AG08395 (cell line): Measurements from ENCODE around the gene TNRC6B.

Experiments
- DNase-seq: peaks from one replicate; pipeline ENCODE4 v3.0.0; 2012; ENCODE audit warnings: mixed read lengths, low spot score

Gene TNRC6B

DNA sequence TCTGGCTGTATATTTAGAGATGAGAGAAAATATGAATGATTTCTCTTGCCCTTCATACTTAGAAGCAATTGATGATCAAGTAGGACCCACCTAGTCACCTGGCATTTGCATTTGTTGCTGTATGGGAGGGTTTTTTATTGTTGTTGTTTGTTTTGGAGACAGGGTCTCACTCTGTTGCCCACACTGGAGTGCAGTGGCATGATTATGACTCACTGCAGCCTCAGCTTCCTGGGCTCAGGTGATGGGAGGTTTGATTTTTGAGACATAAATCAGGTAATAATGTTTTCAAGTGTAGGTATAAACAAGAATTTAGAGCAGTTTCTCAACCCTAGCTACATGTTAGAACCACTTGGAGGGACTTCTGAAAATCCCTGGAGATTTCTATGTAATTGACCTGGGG, 63.0 kb downstream of the TNRC6B start:
- no peak for DNase-seq

DNA sequence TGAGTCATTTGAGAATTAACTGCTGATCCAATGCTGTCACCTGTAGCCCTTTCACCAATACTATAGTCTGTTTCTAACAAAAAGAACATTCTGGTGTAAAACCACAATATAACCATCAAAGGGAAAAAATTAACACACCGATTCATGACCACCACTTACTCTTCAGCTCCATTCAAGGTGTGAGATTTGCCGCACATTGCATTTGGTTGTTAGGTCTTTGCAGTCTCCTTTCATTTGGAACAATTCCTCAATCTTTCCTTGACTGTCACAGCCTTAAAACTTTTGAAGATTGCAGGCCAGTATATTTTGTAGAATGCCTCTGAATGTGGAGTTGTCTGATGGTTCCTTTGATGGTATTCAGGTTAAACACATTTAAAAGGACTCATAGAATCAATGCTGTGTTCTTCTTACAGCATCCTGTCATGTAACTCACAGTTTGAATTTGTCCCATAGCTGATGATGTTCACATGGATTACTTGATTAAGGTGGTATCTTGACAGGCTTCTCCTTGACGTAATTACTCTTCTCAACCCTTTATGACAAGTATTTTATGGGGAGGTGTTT, 63.6 kb downstream of the TNRC6B start:
- DNase-seq = no peak

DNA sequence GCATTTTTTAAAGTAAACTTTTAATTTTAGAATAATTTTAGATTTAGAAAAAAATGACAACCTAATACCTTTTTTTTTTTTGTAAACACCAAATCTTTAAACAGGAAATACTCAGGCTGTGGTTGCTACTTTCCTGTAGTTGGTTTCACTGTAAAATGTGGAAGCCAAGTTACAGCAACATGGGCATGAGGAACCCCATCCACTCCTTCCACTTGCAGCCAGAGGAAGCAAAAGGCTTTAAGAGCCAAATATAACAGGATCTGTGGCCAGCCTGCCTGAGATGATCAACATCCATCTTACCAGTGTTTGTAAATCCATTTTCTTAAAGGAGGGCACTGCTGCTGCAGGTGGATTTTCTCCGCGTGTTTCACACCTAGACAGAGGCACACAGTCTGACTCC, 66.2 kb downstream of the TNRC6B start:
- DNase-seq = no peak

DNA sequence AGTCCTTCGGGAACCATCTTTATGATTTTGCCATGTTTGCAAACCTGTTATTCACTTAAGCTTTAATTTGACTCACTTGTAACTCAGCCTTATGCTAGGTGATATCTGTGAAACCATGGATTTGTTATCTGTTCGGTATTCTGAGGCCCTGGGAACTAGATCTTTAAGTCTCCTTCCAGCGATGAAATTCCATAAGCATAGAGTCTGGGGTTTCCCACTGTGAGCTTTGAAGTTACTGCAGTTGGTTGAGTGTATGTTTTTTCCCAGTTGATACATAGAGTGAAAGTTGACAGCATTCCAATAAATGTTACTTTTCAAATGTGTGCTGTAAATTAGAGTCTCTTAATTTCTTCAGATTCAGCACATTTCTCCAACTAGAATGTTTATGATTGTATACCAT, 66.9 kb downstream of the TNRC6B start:
- no peak for DNase-seq

DNA sequence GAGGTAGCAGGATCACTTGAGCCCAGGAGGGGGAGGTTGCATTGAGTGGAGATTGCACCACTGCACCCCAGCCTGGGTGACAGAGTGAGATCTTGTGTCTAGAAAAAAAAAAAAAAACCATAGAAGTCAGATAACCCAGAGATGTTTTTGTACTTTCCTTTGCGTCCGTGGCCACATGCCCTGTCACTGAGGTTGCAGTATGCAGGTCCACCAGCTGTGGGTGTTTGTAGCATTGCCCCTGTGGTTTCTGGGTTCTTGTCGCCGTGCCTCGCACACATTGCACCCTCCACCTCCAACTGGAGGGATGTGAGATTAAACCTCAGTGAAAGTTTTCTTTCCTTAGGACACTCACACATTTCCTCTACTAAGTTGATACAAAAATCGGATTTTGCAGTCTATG, 70.3 kb downstream of the TNRC6B start:
- DNase-seq = no peak

DNA sequence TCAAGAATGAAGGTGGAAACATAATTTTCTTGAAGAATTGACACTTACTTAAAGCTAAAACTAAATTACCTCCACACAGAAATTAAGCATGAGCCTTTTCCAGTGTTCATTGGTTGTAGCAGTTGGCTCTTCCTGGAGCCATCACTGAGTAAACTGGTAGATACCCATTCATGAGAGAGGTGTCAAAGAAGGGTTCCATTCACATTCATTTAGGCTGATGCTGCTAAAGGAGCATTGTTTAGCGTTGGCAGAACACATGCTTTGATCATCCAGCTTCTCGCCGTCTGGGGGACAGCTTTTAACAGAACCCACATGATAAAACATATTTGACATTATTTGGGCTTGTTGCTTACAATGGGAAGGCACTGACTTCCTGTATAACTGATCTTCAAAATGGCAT, 71.6 kb downstream of the TNRC6B start:
- DNase-seq = no peak

DNA sequence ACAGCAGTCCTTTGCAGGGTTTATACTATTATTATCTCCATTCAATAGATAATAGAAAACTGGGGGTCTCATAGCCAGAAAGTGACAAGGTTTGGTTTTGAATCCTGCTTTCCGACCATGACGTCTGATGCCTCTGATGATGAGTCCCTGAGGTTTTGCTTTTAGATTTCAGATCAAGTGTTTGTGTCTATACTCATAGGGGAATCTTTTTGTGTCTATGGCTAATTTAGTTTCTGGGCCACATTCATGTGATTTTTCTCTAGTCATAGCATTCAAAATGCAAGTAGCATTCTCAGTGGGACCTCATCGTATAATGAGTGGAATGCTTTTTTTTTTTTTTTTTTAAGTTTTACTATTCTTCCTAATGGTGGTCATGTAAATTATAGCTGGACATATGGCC, 72.9 kb downstream of the TNRC6B start:
- no peak for DNase-seq

DNA sequence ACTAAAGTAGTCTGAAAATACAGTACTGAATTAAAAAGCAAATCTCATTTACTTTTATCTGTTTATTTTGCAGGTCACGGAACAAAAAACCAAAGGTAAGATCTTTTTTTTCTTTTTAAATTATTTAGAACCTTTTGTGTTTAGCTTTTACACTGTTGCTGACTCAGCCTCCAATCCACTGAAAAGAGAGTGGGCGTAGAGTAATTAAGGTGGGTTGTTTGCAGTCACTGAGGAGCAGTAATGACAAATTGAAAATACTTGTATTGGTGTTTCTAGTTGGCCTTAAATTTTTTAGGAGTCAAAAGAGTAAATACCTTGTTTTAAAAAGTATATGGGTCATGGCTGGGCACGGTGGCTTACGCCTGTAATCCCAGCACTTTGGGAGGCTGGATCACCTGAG, 73.4 kb downstream of the TNRC6B start:
- no peak for DNase-seq

DNA sequence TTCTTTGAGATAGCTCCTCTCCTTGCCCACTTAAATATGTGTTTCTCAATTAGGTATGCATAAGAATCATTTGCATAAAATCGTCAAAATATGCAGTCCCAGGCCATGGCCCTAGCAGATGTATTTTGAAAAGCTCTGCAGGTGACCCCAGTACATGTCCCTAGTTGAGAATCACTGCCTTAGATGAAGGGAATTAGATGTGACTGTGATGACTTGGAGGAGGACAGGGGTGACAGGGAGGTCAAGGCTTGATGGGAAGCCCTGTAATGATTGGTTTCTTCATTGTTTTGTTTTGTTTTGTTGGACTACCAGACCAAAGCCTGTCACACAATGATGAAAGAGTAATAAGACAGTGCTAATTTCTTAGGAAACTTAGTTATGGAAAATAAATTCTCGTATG, 74.4 kb downstream of the TNRC6B start:
- DNase-seq = no peak

DNA sequence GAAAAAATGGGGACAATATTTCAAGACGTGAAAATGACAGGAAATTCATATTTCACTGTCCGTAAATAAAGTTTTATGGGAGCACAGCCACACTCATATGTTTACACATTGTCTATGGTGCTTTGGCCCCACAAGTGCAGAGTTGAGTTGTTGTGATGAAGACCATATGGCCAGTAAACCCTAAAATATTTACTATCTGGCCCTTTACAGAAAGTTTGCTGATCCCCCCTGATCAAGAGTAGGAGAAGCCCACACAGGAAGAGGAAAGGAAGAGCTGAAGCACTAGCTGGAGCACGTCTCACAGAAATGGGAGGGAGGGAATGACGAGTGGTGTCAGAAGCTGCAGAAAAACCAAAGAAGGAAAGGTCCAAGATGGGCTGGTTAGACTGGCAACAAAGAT, 78.8 kb downstream of the TNRC6B start:
- no peak for DNase-seq

DNA sequence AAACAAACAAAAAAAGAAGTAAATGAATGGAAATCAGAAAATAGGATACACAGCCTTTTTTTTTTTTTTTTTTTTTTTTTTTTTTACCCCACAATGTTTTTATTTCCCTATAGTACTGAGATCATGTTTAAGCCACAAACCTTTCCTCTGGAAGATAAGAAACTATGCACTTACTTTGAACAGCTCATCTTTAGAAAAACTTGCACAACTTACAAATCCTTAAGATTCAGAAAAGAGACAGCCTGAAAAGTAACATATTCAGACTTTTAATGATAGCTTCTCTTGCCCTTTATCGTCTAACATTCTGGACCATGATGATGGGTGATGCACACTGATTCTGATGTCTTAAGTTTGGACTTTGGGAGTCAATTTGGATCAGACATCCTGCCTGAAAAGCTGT, 80.3 kb downstream of the TNRC6B start:
- no peak for DNase-seq

DNA sequence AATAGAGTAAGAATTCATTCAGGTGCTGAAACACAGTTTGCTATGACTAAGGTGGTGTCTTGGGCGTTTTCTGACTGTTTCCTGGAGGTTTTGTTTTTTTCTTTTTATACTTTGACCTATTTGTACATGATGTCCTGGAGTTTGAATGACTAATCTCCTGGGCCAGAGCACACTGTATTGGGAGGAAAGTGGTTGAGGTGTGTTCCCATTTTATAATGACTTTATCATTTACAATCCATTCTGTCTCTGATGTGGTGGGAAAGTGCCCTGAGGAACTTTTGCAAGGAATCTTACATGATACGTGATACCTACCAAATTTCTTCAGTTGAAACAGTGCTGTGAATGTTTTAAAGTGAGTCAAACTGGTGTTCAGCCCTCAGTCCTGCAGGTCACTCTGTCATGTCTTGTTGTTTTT, 80.8 kb downstream of the TNRC6B start:
- DNase-seq = no peak

DNA sequence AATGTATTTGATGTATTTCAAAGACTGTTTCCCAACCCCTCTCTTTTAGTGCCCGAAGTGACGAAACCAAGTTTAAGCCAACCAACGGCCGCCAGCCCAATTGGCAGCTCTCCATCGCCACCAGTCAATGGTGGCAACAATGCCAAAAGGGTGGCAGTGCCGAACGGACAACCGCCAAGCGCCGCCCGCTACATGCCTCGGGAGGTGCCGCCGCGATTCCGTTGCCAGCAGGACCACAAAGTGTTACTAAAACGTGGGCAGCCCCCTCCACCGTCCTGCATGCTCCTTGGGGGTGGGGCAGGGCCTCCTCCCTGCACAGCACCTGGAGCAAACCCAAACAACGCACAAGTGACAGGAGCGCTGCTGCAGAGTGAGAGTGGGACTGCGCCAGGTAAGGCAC, 84.1 kb downstream of the TNRC6B start:
- no peak for DNase-seq

DNA sequence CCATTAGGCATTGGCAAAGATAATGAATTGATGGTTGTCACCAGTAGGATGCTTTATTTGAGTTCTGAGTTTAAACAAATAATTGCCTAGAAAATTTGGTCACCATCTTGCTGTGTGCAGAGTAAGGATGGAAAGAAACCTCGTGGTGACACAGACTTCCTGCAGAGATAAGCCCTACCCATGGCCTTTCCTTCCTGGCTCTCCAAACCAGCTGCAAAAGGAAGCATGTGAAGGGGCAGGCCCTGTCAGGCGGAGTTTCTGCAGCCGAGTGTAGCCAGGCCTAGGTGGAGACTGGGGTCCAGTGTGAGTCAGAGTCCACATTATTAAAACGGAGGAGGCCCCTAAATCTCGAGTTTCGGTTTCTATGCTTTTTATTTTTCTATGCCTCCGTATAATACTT, 85.5 kb downstream of the TNRC6B start:
- DNase-seq = no peak

DNA sequence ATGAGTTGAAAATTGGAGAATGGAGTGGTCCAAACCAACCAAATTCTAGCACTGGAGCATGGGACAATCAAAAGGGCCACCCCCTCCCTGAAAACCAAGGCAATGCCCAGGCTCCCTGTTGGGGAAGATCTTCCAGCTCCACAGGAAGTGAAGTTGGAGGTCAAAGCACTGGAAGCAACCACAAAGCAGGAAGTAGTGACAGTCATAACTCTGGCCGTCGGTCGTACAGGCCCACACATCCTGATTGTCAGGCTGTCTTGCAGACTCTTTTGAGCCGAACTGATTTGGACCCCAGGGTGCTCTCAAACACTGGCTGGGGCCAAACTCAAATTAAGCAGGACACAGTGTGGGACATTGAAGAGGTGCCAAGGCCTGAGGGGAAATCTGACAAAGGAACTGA, 88.1 kb downstream of the TNRC6B start:
- DNase-seq = no peak

DNA sequence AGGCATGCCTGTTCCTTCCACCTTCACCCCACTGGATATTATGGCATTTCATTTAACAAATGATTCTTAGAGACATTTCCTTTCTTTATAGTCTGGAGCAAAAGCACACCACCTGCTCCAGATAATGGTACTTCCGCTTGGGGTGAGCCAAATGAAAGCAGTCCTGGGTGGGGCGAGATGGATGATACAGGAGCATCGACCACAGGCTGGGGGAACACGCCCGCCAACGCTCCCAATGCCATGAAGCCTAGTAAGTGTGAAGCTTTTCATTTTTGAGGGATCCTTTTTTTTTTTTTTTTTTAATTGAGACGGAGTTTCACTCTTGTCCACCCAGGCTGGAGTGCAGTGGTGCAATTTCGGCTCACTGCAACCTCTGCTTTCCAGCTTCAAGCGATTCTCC, 92.3 kb downstream of the TNRC6B start:
- DNase-seq = no peak

DNA sequence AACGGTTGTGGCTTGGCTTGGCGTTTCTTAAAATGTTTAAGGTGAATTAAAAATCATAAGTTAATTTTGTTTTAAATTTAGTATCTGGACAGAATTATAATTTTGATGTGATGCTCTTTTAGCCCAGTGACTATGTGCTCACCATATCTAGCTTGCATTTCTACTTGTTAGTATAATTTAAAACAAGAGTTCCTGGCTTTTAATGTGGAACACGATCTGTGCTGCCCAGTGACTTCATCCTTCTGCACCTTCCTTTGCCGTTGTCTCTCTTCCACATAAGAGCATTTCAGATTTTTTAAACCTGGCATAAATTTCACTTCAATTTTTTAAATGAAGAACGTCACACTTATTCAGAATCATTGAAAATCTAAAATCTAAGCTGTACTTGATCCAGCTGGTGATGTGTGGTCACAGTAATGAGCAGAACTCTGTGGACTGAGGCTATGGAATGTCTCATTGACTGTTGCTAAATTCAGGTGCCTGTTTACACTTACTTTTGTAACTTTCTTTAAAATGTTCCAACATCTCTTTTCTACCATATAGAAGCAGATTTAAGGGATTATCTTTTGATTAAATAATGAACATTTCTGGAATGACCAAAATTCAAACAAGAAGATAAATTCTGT, 93.1 kb downstream of the TNRC6B start:
- DNase-seq = no peak

DNA sequence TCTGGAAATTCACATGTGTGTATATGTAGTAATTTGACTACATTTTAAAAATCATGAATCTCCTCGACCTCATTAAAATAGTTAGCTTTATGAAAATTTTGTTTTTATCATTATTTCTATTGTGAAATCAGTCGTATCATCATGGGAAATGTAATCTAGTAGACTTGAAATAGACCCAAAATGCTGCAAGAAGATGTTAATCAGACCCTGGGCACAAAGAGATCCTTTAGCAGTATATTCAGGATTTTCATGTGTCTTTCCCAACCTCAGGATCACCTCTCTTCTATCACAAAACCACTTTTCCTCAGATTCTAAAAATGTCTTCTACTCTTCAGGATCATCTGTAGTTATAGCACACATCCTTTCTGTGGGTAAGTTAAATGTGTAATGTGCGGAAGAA, 93.7 kb downstream of the TNRC6B start:
- DNase-seq = no peak

DNA sequence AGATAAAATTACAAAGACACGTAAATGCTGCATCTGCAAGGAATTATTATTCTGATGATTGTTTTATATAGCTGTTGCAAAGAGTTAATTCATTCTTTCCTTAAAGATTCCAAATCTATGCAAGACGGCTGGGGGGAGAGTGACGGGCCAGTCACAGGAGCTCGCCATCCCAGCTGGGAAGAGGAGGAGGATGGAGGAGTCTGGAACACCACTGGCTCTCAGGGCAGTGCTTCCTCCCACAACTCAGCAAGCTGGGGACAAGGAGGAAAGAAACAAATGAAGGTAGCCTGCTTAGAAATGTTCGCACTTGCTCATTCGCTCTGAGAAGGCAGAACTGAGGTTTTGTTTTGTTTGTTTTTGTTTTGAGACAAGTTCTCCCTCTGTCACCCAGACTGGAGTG, 95.6 kb downstream of the TNRC6B start:
- DNase-seq = no peak

DNA sequence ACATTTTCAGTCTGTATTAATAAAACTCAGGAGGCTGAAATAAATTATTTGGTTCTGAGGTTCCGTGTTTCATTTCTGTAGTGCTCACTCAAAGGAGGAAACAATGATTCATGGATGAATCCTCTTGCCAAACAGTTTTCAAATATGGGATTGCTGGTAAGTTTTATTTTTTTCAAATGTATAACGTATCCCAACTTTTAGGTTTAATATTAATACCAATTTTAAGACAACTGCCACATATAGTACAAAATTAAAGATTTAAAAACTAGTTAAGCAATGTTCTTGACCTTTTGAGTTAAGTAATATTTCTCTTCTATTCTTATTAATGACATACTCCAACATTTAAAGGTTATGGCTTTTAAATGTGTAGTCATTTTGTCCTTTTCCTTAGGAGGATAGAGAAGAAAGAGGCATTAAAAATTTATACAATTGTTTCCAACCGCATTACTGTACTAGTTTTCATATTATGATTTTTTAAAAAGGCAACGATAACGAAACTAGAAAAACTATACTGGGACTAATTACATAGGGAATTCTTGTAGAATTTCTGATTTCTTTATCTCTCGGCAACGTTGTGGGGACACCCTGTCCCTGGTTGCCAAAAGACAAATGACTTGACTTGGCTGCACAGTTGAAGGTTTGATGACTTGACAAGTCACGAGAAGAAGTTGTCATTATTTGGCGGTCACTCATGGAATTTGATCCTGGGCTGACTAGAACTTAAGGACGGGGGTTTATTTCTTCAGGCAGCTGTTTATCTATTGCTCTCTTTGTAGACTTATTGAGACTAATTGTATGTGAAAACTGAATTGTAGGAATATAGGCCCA, 99.5 kb downstream of the TNRC6B start:
- DNase-seq = peak; percentile 59

DNA sequence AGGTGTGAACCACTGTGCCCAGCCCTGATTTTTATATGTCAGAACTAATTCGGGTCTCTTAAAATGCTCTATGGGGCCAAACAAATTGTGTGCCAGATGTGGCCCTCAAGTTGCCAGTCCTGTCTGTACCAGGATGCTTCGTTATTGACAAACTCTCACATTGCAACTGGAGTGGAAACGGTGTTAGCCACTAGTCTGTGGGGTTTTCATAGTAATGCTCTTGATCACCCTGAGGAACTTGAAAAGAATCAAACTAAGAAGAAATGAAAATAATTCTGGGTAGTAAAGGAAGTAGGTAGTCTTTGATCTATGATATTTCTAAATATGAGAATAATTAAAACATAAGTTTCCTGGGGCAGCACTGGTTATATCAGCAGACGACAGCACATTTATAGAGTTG, 101.3 kb downstream of the TNRC6B start:
- no peak for DNase-seq

DNA sequence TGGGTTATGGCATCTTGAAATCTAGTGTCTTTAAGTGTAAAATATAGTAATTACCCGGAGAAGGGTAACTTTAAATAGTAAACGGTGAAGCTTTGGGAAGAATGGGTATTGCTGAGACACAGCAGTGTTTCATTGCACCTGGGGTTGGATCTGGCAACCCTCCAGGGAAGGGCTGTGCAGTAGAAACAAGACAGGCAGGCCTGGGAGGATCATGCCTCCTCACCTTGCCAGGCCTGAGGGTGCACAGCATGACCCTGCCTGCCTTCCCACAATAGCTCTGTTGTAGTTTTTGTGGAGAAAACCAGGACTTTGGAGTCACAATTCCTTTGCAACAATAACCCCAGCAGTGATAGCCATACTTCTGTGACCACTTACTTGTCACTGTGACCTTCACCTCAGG, 104.0 kb downstream of the TNRC6B start:
- DNase-seq = no peak

DNA sequence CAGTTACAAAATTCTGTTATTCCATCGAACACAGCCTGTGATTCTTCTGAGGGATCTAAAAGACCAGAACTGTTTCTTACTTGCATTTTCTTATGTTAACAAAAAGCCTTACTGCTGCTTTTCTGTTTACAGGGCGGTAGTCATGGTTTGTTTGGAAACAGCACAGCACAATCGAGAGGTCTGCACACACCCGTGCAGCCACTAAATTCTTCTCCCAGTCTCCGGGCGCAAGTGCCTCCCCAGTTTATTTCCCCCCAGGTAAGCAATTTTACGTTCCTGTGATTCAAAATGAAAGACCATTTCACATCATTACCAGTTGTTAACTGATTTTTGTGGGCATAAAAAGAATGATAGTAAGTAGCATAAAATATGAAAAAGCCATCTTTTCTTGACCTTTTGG, 107.8 kb downstream of the TNRC6B start:
- no peak for DNase-seq

DNA sequence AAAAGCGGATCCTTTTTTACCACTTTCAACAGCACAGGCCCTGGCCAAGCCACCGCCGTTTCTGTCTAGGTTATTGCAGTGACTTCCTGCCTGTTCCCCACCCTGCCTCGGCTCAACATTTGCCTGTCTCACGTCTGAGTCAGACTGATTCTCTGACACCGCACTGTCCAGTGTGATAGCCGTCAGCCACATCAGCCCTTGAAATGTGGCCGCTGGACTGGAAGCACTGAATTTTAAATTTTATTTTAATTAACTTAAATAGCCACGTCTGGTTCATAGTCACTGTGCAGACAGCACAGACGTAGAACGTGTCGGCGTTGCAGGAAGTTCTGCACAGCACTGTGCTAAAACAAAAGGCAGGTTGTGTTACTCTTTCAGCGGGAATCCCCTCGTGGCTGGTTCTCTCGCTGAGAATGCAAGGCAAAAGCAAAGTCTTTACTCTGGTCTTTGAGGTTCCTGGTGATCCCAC, 112.3 kb downstream of the TNRC6B start:
- no peak for DNase-seq
